HG03439 (cell line): ENCODE data around the gene EEF1AKMT3.

Experiments used
- ATAC-seq: cut with Tn5 transposase; IDR thresholded peaks from one replicate; pipeline ENCODE4 v1.9.1; 2021; ENCODE audit warnings: mild to moderate bottlenecking, moderate library complexity; ENCODE audit not compliant: unreplicated experiment

The EEF1AKMT3 gene

GRCh38 chr12:57772429-57773322 lies at the start of gene EEF1AKMT3:
EEF1AKMT3 (plus strand) TSS chr12:57772614; CDS start chr12:57772725, 111 bp downstream.
- peak; percentile 27 for ATAC-seq

DNA sequence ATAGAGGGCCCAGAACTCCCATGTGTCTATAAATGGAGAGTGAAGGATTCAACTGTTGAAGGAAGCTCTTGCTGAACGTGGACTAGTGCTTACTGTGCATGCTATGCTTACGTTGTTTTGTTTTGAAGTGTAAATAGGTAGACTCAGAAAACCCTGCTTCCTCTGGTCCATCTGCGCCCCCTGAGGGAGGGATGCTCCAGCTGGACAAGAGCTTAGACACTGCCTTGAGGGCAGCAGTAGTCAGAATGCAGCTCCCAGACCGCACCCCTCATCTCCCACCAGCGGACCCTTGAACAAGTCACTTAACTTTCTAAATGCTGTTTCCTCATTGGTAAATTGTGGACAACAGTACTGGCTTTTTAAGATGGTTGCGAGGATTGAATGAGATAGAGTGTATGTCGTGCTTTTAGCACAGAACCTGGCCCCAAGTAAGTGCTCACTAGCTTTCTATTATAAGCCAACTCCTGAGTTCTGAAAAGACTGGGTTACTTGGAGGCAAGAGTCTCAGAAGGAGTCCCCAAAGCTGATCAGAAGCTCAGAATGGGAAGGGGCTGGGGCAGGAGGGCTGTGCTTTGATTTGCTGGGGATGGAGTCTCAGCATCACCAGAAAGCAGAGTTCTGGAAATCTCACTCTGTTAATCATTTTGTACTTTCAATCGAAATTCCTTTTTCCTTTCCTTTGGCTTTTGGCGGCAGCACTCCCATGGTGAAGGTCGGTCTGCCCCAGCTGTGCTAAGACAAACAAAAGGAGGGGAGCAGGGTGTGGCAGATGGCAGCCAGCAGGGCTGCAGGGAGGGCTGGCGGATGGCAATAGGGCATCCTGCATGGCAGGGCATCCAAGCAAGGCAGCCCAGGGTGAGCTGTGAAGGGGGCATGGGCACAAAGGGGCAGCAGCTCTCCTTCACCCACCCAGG lies 49.4 kb upstream of the EEF1AKMT3 start:
- ATAC-seq, result no peak

DNA sequence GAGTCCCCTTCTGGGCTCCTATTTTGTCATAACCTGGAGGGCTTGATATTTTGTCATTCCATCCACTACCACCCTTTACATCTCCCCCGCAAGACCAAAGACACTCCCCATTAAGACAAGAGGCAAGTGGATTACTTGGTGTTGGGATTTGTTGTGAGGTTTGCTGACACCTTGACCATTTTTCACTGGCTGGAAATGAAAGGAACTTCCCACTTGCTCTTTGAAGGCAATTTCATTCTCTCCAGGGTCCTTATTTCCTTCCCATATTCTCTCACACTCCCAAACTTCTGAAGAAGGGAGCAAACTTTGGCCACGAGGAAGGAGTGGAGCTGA lies 48.8 kb upstream of the EEF1AKMT3 start:
- ATAC-seq, result no peak

- ATAC-seq, result no peak
Measured at GRCh38 chr12:57724003-57724935, 48.1 kb upstream of the EEF1AKMT3 start.

GRCh38 chr12:57724936-57725740 lies 47.3 kb upstream of the EEF1AKMT3 start:
- no peak for ATAC-seq

- ATAC-seq, result no peak
Measured at GRCh38 chr12:57725851-57726150, 46.6 kb upstream of the EEF1AKMT3 start.

- no peak for ATAC-seq
Measured at GRCh38 chr12:57726151-57726883, 46.1 kb upstream of the EEF1AKMT3 start.

- no peak for ATAC-seq
Measured at GRCh38 chr12:57726884-57727757, 45.3 kb upstream of the EEF1AKMT3 start.

DNA sequence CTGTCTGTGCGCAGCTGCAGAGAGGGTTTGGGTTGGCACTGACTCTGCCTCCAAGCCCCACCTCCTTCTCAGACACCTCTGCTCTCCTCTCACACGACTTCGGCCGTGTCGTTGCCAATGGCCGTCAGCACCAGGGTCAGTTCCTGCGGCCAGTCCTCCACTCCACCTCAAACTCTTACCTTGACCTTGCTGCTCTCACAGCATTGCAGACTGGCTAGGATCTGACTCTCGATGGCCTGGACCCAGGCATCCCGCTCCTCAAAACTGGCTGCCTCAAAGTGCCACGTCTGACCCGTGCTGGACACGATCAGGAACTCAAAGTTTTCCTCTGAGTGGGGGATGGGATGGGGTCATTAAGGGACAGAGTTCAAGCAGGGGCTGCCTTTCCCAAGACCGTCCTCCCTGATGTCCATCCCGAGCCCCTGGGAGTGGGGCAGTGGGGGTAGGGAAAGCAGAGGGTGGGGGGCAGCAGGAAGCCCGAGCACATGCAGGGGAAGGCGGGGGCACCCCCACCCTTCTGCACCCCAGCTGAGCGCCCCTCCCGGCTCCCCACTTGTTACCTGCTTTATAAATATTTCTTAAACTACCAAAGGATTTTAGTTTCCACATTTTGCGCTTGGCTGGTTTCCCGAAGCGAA lies 44.5 kb upstream of the EEF1AKMT3 start:
- no peak for ATAC-seq

- no peak for ATAC-seq
Measured at GRCh38 chr12:57729321-57729844, 43.0 kb upstream of the EEF1AKMT3 start.

- no peak for ATAC-seq
Measured at GRCh38 chr12:57730336-57731067, 41.9 kb upstream of the EEF1AKMT3 start.

- no peak for ATAC-seq
Measured at GRCh38 chr12:57731411-57732080, 40.9 kb upstream of the EEF1AKMT3 start.

DNA sequence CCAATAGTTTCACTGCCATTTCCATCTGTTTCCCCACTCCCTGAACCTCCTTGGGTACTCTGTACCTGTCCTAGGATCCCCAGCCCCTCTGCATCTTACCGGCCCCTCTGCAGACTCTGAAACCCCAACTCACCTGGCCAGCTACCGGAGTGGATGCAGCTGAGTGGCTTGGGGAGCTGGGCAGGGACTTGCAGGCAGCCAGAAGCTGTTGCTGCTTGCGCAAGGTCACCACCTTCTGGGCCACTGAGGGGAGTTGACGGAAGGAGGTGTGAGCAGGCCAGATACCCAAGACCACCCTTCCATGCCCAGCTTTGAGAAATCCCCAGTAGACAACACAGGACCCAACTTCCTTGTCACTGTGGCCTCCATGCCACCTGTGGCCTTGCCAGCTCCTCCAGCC lies 40.1 kb upstream of the EEF1AKMT3 start:
- no peak for ATAC-seq

GRCh38 chr12:57732726-57733593 lies 39.5 kb upstream of the EEF1AKMT3 start:
- ATAC-seq, result no peak

DNA sequence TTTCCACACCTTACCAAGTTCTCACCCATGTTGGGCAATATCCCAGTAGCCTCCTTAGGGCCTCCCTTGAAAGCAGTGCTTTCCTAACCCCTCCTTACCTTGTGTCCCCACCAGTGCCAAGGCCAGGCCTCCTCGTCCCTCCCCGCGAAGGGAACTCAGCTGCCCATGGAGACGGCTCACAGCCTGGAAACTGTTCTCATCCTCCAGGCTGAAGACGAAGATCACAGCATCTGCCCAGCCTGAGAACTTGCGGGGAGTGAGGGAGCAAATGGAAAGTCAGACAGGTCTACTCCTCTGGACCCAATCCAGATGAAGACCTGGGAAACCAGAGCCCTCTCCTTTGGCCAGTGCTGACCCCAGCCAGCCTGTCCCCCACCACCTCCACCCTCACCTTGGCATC lies 38.5 kb upstream of the EEF1AKMT3 start:
- no peak for ATAC-seq

DNA sequence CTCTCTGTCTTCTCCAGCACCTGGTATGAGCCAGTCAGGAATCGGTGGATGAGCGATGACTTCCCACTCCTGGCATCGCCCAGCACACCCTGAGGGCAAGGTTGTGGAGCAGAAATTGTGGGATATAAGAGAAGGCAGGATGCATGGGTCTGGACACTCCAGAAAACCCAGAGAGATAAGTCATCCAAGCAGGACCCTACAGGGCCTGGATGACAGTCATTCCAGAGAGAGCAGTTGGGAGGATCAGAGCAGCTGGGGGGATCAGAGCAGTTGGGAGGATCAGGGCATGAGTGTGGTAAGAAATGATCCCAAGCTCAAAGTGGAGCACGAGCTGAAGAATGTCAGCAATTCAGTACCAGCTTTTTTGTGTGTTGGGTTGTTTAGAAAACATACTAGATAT lies 37.8 kb upstream of the EEF1AKMT3 start:
- ATAC-seq, result no peak
